ENCODE measurements around the gene CARMIL1. TPM values are rescaled to one million over a fixed set of nuclear protein-coding genes. Genes with fewer than 3 reads are reported as not detected.

The CARMIL1 gene
- total RNA-seq, 1 donor from 2014 or later: 19.6 TPM

DNA sequence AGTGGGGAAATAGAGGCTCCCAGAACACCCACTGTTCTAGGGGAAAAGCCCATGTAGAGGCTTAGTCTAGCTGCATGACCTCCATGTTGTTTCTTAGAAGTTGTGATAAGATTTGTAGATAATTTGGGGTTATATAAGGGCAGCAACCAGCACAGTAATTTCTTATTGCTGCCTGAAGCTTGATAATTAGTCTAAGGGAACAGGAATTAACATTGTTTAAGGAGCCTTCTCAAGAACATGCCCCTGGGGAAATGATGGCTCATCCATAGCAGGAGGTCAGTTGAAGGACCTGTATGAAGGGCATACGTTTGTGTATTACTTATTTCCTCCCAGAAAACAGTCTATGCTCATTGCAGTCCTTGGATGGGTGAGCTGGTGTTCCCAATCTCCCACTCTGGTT lies 202.1 kb downstream of the CARMIL1 start:
- no peak overlapping the region for H3K4me3 ChIP-seq

GRCh38 chr6:25482996-25483395 lies 203.8 kb downstream of the CARMIL1 start:
- intact Hi-C loops (cut with DNase I): no loop called here
- DNase-seq (ENCODE audit: extremely low spot score in 2 of 2): no peak
- no peaks in the 10 kb centered on the region for H3K9me3 ChIP-seq
- no peaks in the 10 kb centered on the region for H3K36me3 ChIP-seq
- no peak overlapping the region for H3K27ac ChIP-seq
- TF ChIP-seq POLR2AphosphoS5 (IDR thresholded peaks at IDR 0.05; ENCODE audit: insufficient read depth in 1 of 2, low read depth in 1 of 2) (no peak), POLR2A (IDR thresholded peaks at IDR 0.05) (no peak), CTCF (IDR thresholded peaks at IDR 0.05) (no peak)
- no peaks in the 10 kb centered on the region for H3K27me3 ChIP-seq
- H3K4me3 ChIP-seq: no peak overlapping the region
- no peaks in the 10 kb centered on the region for H3K4me1 ChIP-seq

More for the DNA sequence above, 202.1 kb downstream of the CARMIL1 start:
- no peaks in the 10 kb centered on the region for H3K27me3 ChIP-seq
- intact Hi-C loops (cut with DNase I): no loop called here
- no peak overlapping the region for H3K27ac ChIP-seq
- DNase-seq (ENCODE audit: extremely low spot score in 2 of 2): no peak
- H3K4me1 ChIP-seq: no peaks in the 10 kb centered on the region
- no peaks in the 10 kb centered on the region for H3K36me3 ChIP-seq
- TF ChIP-seq POLR2A (IDR thresholded peaks at IDR 0.05) (no peak), POLR2AphosphoS5 (IDR thresholded peaks at IDR 0.05; ENCODE audit: insufficient read depth in 1 of 2, low read depth in 1 of 2) (no peak), CTCF (IDR thresholded peaks at IDR 0.05) (no peak)
- H3K9me3 ChIP-seq: no peaks in the 10 kb centered on the region

- Histone ChIP-seq H3K27me3 (no peaks in the 10 kb centered on the region), H3K27ac (no peak overlapping the region), H3K9me3 (no peaks in the 10 kb centered on the region), H3K4me3 (no peak overlapping the region), H3K36me3 (no peaks in the 10 kb centered on the region), H3K4me1 (no peaks in the 10 kb centered on the region)
- TF ChIP-seq POLR2A (IDR thresholded peaks at IDR 0.05) (no peak), POLR2AphosphoS5 (IDR thresholded peaks at IDR 0.05; ENCODE audit: insufficient read depth in 1 of 2, low read depth in 1 of 2) (no peak), CTCF (IDR thresholded peaks at IDR 0.05) (no peak)
- intact Hi-C loops (cut with DNase I): no loop called here
- no peak for DNase-seq (ENCODE audit: extremely low spot score in 2 of 2)
Measured at GRCh38 chr6:25483943-25484342, 204.8 kb downstream of the CARMIL1 start.

DNA sequence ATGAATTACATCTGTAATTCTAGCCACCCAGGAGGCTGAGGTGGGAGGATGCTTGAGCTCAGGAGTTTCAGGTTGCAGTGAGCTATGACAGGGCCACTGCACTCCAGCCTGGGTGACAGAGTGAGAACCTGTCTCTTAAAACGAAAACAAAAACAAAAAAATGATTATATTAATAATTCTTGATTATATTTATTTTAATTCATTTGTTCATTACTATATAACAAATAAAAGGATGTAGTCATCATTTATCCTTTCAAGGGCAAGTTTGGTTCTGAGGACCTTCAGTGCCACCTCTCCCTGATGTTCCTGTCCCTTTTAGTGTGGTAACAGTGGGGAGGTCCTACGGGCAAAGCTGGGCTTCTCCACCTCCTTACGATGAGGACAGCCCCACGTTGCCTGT lies 205.7 kb downstream of the CARMIL1 start:
- H3K27ac ChIP-seq: no peak overlapping the region
- no peaks in the 10 kb centered on the region for H3K4me1 ChIP-seq
- H3K36me3 ChIP-seq: no peaks in the 10 kb centered on the region
- intact Hi-C loops (cut with DNase I): no loop called here
- TF ChIP-seq POLR2AphosphoS5 (IDR thresholded peaks at IDR 0.05; ENCODE audit: insufficient read depth in 1 of 2, low read depth in 1 of 2) (no peak), CTCF (IDR thresholded peaks at IDR 0.05) (no peak), POLR2A (IDR thresholded peaks at IDR 0.05) (no peak)
- H3K27me3 ChIP-seq: no peaks in the 10 kb centered on the region
- DNase-seq (ENCODE audit: extremely low spot score in 2 of 2): no peak
- no peak overlapping the region for H3K4me3 ChIP-seq
- H3K9me3 ChIP-seq: no peaks in the 10 kb centered on the region

GRCh38 chr6:25485821-25486534 lies 206.8 kb downstream of the CARMIL1 start:
- Histone ChIP-seq H3K27ac (no peak overlapping the region), H3K4me3 (no peak overlapping the region), H3K36me3 (no peaks in the 10 kb centered on the region), H3K4me1 (no peaks in the 10 kb centered on the region), H3K9me3 (no peaks in the 10 kb centered on the region), H3K27me3 (no peaks in the 10 kb centered on the region)
- intact Hi-C loops (cut with DNase I): no loop called here
- DNase-seq (ENCODE audit: extremely low spot score in 2 of 2): no peak
- TF ChIP-seq POLR2AphosphoS5 (IDR thresholded peaks at IDR 0.05; ENCODE audit: insufficient read depth in 1 of 2, low read depth in 1 of 2): no peak
- no peak for TF ChIP-seq POLR2A (IDR thresholded peaks at IDR 0.05)
- no peak for TF ChIP-seq CTCF (IDR thresholded peaks at IDR 0.05)
